ENCODE measurements around the gene TRAIP. TPM values are rescaled to one million over a fixed set of nuclear protein-coding genes. Genes with fewer than 3 reads are reported as not detected.

TRAIP gene
- total RNA-seq, 6 experiments from 2014 or later: 3.4 to 7.5 (median 6.3) TPM

GRCh38 chr3:49900491-49901153 is 44.3 kb upstream of the TRAIP start:
- Mint-ChIP-seq H3K9me3 (no peaks in the 10 kb centered on the region), H3K4me1 (ENCODE audit: low read depth) (peaks cover 11% of the 10 kb centered on the region), H3K27ac (no peak overlapping the region), H3K27me3 (ENCODE audit: insufficient read depth) (peaks cover 1% of the 10 kb centered on the region; the same call in 1 of the 2 replicates), H3K36me3 (ENCODE audit: low read depth) (no peaks in the 10 kb centered on the region), H3K4me3 (no peak overlapping the region)
- peak; percentile 72 for DNase-seq
- TF ChIP-seq CTCF (IDR thresholded peaks at IDR 0.05): no peak

- H3K9me3 Mint-ChIP-seq: no peaks in the 10 kb centered on the region
- no peak overlapping the region for H3K27ac Mint-ChIP-seq
- H3K4me3 Mint-ChIP-seq: no peak overlapping the region
- H3K4me1 Mint-ChIP-seq (ENCODE audit: low read depth): peaks cover 9% of the 10 kb centered on the region
- no peaks in the 10 kb centered on the region for H3K36me3 Mint-ChIP-seq (ENCODE audit: low read depth)
- peak; percentile 55 for TF ChIP-seq CTCF (IDR thresholded peaks at IDR 0.05)
- no peak for DNase-seq
- H3K27me3 Mint-ChIP-seq (ENCODE audit: insufficient read depth): peaks cover 1% of the 10 kb centered on the region; the same call in 1 of the 2 replicates
Measured at GRCh38 chr3:49899815-49900214, 43.5 kb upstream of the TRAIP start.

DNA sequence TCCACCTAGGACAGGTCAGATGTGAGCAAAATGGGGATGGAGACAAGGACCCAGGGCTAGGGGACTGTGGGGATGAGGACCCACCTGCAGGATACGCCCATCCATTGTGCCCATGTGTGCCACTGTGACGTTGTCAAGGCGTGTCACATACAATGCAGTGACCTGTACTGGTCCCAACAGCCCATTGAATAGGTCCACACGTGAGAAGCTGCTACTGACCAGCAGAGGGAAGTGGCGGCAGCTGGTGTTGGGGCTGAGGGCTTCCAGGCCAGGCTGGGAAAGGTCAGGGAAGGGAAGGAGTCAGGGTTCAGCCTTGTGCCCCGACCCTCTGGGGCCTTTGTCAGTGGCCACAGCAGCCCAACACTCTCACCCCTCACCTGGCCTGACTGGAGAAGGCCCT is 42.6 kb upstream of the TRAIP start:
- Mint-ChIP-seq H3K27me3 (ENCODE audit: insufficient read depth) (peaks cover 1% of the 10 kb centered on the region; the same call in 1 of the 2 replicates), H3K4me3 (no peak overlapping the region), H3K27ac (no peak overlapping the region), H3K36me3 (ENCODE audit: low read depth) (no peaks in the 10 kb centered on the region), H3K4me1 (ENCODE audit: low read depth) (peaks cover 9% of the 10 kb centered on the region), H3K9me3 (no peaks in the 10 kb centered on the region)
- DNase-seq: no peak
- TF ChIP-seq CTCF (IDR thresholded peaks at IDR 0.05): no peak

- Mint-ChIP-seq H3K4me3 (no peak overlapping the region), H3K27me3 (ENCODE audit: insufficient read depth) (peaks cover 1% of the 10 kb centered on the region; the same call in 1 of the 2 replicates), H3K4me1 (ENCODE audit: low read depth) (peaks cover 7% of the 10 kb centered on the region), H3K27ac (no peak overlapping the region), H3K36me3 (ENCODE audit: low read depth) (no peaks in the 10 kb centered on the region), H3K9me3 (no peaks in the 10 kb centered on the region)
- no peak for TF ChIP-seq CTCF (IDR thresholded peaks at IDR 0.05)
- no peak for DNase-seq
Measured at GRCh38 chr3:49896345-49896744, 40.0 kb upstream of the TRAIP start.

GRCh38 chr3:49895791-49896190 is 39.4 kb upstream of the TRAIP start:
- Mint-ChIP-seq H3K4me1 (ENCODE audit: low read depth) (peaks cover 2% of the 10 kb centered on the region), H3K36me3 (ENCODE audit: low read depth) (no peaks in the 10 kb centered on the region), H3K9me3 (no peaks in the 10 kb centered on the region), H3K4me3 (no peak overlapping the region), H3K27me3 (ENCODE audit: insufficient read depth) (peaks cover 1% of the 10 kb centered on the region), H3K27ac (no peak overlapping the region)
- no peak for DNase-seq
- TF ChIP-seq CTCF (IDR thresholded peaks at IDR 0.05): no peak
